Gastroesophageal sphincter (tissue), 4 donors: Measurements from ENCODE around the gene TNRC6A. TPM values are rescaled to one million over a fixed set of nuclear protein-coding genes. Genes with fewer than 3 reads are reported as not detected.
"Not testable (repeated sequence)": the region's sequence is repeated elsewhere in the genome, so short reads cannot be mapped to it uniquely, and the experiment has no call there.

Experiments
- ATAC-seq: fragments of 150-250 bp; one replicate; pipeline ENCODE4 v1.9.1; 2016; ENCODE audit warnings: mild to moderate bottlenecking, moderate library complexity
- H3K27ac ChIP-seq, 4 donors: fragments of 200-600 bp; sonication (generic) in 3 of 4; 1 replicate in 3 of 4; 2 replicates in 1 of 4; pipeline ENCODE4 v1.5.1; 2016 to 2019
- H3K27me3 ChIP-seq: fragments of 200-600 bp; sonication (generic); one replicate; pipeline ENCODE4 v1.5.1; 2019
- H3K36me3 ChIP-seq, 2 donors: fragments of 200-600 bp; sonication (generic); one replicate each; pipeline ENCODE4 v1.5.1; 2019; ENCODE audit warnings: control low read depth in 1 of 2
- H3K4me1 ChIP-seq, 3 donors: fragments of 200-600 bp; sonication (generic); 1 replicate in 2 of 3; 2 replicates in 1 of 3; pipeline ENCODE4 v1.5.1; 2016 to 2019; ENCODE audit warnings: control low read depth in 2 of 3
- H3K4me3 ChIP-seq, 2 donors: fragments of 200-600 bp; sonication (generic); one replicate each; pipeline ENCODE4 v1.5.1; 2019; ENCODE audit warnings: mild to moderate bottlenecking in 1 of 2, moderate library complexity in 1 of 2
- H3K9me3 ChIP-seq, 3 donors: fragments of 200-600 bp; sonication (generic); one replicate each; pipeline ENCODE4 v1.5.1; 2017 to 2019; ENCODE audit warnings: control low read depth in 2 of 3
- EP300 ChIP-seq: sonication (generic); formaldehyde crosslinking; IDR thresholded peaks from one replicate; pipeline ENCODE4 v1.6.1; 2017; ENCODE audit warnings: antibody characterized with exemption, mild to moderate bottlenecking
- POLR2A ChIP-seq, 2 donors: fragments of 450-650 bp; IDR thresholded peaks; one replicate each; pipeline ENCODE4 v1.6.1; 2017; ENCODE audit warnings: antibody characterized with exemption in 2 of 2, mild to moderate bottlenecking in 2 of 2, moderate library complexity in 1 of 2
- POLR2AphosphoS5 ChIP-seq: sonication (generic); formaldehyde crosslinking; IDR thresholded peaks from one replicate; pipeline ENCODE4 v1.6.1; 2017; ENCODE audit warnings: antibody characterized with exemption
- WGBS, 2 donors: methylation state at CpG; one replicate each; pipeline ENCODE4 v1.1.5; 2018; ENCODE audit warnings: low coverage in 1 of 2; 5-methylcytosine and 5-hydroxymethylcytosine counted together
- total RNA-seq, 4 donors: library from RNA; depleted of rRNA; stranded (reverse); fragments of >200 nt; gene quantifications; one replicate each; pipeline ENCODE4 v1.1.0, GENCODE V29; 2016
- TF ChIP-seq, protein P1 (sequence below), 4 experiments: fragments of 200-600 bp in 2 of 4; fragments of 450-650 bp in 2 of 4; sonication (generic) in 1 of 4; IDR thresholded peaks; one replicate each; pipeline ENCODE4 v1.5.1; 2017 to 2019; ENCODE audit warnings: antibody characterized with exemption in 4 of 4, mild to moderate bottlenecking in 2 of 4, moderate library complexity in 2 of 4

Gene TNRC6A
- total RNA-seq, 4 donors from 2014 or later, result 33.4 to 71.1 (median 58.6) TPM

DNA sequence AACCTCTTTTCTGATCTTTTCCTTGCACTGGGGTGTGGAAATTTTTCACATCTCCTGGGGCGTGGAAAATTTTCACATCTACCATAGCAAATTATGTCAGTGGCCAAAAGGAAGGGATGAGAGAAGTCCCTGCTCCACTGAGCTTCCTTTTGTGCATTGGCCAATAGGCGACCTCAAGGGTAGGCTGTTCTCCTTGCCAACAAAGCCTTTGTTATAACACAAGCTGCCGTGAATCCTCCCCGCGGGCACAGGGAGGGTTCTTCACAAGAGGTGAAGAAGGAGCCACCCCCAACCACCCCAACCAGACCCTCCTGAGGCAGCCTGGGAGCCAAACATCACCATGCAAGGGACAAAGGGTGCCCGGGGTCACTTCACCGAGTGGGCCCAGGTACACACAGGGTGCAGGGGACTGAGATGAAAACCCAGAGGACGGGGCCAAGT, 122.8 kb downstream of the TNRC6A start:
- no peak for TF ChIP-seq EP300
- TF ChIP-seq POLR2A (IDR thresholded peaks at IDR 0.05), result no peak
- no peaks in the 10 kb centered on the region for H3K36me3 ChIP-seq
- no peaks in the 10 kb centered on the region for H3K9me3 ChIP-seq
- peaks cover 0 to 15% (median 8%) of the 10 kb centered on the region in 3 donors for H3K4me1 ChIP-seq
- H3K27ac ChIP-seq, result no peak overlapping the region
- no peak overlapping the region for H3K4me3 ChIP-seq
- ATAC-seq, result no peak
- H3K27me3 ChIP-seq, result no peaks in the 10 kb centered on the region
- 38 to 43% methylated on average over 2 to 3 of the region's 8 CpGs for WGBS, 2 donors

DNA sequence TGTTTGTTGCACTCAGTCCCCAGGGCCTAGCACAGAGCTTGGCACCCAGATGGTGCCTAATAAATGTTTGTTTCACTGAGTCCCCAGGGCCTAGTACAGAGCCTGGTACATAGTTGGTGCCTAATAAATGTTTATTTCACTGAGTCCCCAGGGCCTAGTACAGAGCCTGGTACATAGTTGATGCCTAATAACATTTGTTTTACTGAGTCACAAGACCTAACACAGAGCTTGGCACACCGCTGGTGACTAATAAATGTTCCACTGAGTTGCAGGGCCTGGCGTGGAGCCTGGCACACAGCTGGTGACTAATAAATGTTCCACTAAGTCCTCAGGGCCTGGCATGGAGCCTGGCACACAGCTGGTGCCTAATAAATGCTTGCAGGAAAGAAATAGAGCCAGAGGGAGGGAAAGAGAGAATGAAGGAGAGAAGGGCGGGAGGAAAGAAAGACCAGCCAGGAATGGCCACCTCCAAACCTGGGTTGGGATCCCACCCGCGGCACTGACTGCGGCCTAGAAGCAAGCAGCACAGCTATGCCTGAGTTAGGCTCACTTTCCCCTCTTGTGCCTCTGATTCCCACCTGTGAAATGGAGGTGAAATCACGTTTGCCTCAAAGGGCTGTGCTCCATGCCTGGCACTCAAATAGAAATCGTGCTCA, 123.8 kb downstream of the TNRC6A start:
- TF ChIP-seq EP300 (no peak), POLR2AphosphoS5 (no peak), POLR2A (IDR thresholded peaks at IDR 0.05) (no peak)
- TF ChIP-seq, protein P1, sequence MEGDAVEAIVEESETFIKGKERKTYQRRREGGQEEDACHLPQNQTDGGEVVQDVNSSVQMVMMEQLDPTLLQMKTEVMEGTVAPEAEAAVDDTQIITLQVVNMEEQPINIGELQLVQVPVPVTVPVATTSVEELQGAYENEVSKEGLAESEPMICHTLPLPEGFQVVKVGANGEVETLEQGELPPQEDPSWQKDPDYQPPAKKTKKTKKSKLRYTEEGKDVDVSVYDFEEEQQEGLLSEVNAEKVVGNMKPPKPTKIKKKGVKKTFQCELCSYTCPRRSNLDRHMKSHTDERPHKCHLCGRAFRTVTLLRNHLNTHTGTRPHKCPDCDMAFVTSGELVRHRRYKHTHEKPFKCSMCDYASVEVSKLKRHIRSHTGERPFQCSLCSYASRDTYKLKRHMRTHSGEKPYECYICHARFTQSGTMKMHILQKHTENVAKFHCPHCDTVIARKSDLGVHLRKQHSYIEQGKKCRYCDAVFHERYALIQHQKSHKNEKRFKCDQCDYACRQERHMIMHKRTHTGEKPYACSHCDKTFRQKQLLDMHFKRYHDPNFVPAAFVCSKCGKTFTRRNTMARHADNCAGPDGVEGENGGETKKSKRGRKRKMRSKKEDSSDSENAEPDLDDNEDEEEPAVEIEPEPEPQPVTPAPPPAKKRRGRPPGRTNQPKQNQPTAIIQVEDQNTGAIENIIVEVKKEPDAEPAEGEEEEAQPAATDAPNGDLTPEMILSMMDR (IDR thresholded peaks at IDR 0.05), result no peak
- Histone ChIP-seq H3K4me3 (peak overlapping the region in 1 of 2 donors; percentile 17), H3K9me3 (no peaks in the 10 kb centered on the region), H3K27ac (no peak overlapping the region), H3K4me1 (peaks cover 0 to 15% (median 8%) of the 10 kb centered on the region in 3 donors), H3K36me3 (no peaks in the 10 kb centered on the region), H3K27me3 (no peaks in the 10 kb centered on the region)
- ATAC-seq, result no peak
- WGBS, 2 donors, result 55 to 94% methylated on average over 2 to 5 of the region's 8 CpGs

DNA sequence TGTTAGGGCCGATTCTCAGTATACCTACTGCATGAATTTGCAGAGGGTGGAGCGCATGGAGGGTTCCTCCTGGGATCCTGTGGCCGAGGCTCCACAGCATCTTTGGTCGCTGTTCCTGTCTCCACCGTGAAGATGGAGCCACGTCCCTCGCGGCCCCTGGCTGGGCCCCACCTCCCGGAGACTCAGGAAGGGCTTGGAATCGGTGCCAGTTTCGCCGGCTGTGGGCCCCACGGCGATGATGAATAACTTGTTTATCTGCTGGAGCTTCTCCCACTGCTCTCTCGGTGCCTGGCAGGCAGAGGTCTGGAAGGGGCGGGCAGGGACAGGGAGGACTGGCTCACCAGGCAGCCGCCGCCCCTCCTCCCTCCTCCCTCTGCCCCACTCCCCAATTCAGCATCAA, 124.4 kb downstream of the TNRC6A start:
- peak overlapping the region in 1 of 2 donors; percentile 17 for H3K4me3 ChIP-seq
- ATAC-seq, result no peak

DNA sequence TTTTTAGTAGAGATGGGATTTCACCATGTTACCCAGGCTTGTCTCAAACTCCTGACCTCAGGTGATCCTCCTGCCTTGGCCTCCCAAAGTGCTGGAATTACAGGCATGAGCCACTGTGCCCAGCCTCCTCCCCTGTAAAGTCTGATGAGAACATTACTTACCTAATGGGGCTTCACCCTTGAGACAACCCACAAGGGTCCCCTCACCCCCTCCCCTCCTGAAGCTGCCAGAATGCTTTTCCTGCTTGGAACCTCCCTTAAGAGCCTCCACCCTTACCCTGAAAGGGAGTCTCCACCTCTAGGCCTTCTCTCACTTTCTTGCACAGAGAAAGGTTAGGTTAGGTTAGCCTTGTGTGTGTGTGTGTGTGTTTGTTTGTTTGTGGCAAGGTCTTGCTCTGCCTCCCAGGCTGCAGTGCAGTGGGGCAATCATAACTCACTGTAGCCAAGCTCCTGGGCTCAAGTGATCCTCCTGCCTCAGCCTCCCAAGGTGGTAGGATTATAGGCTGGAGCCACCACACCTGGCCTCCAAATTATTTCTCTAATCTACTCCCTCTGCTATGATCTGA, 125.2 kb downstream of the TNRC6A start:
- no peaks in the 10 kb centered on the region for H3K9me3 ChIP-seq
- no peak overlapping the region for H3K27ac ChIP-seq
- TF ChIP-seq POLR2A (IDR thresholded peaks at IDR 0.05) (no peak), EP300 (no peak), POLR2AphosphoS5 (no peak)
- TF ChIP-seq, protein P1 (IDR thresholded peaks at IDR 0.05), result no peak
- H3K4me1 ChIP-seq, result peaks cover 0 to 15% (median 8%) of the 10 kb centered on the region in 3 donors
- no peak overlapping the region for H3K4me3 ChIP-seq
- ATAC-seq, result no peak
- H3K27me3 ChIP-seq, result no peaks in the 10 kb centered on the region
- H3K36me3 ChIP-seq, result no peaks in the 10 kb centered on the region

More for the DNA sequence above, 124.4 kb downstream of the TNRC6A start:
- no peak overlapping the region for H3K27ac ChIP-seq
- H3K4me1 ChIP-seq, result peaks cover 0 to 15% (median 8%) of the 10 kb centered on the region in 3 donors
- H3K36me3 ChIP-seq, result no peaks in the 10 kb centered on the region
- TF ChIP-seq EP300 (no peak), POLR2A (IDR thresholded peaks at IDR 0.05) (no peak), POLR2AphosphoS5 (no peak)
- TF ChIP-seq, protein P1 (IDR thresholded peaks at IDR 0.05), result no peak
- WGBS, 2 donors, result 0 to 40% methylated on average over 1 to 4 of the region's 18 CpGs
- no peaks in the 10 kb centered on the region for H3K9me3 ChIP-seq
- no peaks in the 10 kb centered on the region for H3K27me3 ChIP-seq

DNA sequence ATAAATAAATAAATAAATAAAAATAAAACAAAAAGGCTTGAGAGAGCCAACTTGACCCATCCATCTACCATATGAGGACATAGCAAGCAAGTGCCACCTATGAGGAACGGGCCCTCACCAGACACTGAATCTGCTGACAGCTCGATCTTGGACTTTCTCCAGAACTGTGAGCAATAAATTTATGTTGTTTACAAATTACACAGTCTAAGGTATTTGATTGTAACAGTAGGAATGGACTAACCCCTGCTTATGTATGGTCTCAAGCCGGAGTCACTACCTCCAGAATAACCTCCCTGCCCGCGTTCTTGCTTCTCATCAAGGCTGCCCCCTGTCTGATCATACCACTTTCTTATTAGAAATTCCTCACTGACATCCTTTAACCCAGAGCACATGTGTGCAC, 126.2 kb downstream of the TNRC6A start:
- Histone ChIP-seq H3K27ac (no peak overlapping the region), H3K27me3 (no peaks in the 10 kb centered on the region), H3K4me3 (no peak overlapping the region), H3K36me3 (no peaks in the 10 kb centered on the region), H3K9me3 (no peaks in the 10 kb centered on the region), H3K4me1 (peaks cover 0 to 15% (median 8%) of the 10 kb centered on the region in 3 donors)
- no peak for ATAC-seq
- TF ChIP-seq, protein P1 (IDR thresholded peaks at IDR 0.05), result no peak
- no peak for TF ChIP-seq EP300
- no peak for TF ChIP-seq POLR2AphosphoS5
- TF ChIP-seq POLR2A (IDR thresholded peaks at IDR 0.05), result no peak
- WGBS, 2 donors, result 66 to 83% methylated on average over 5 of the region's 5 CpGs

DNA sequence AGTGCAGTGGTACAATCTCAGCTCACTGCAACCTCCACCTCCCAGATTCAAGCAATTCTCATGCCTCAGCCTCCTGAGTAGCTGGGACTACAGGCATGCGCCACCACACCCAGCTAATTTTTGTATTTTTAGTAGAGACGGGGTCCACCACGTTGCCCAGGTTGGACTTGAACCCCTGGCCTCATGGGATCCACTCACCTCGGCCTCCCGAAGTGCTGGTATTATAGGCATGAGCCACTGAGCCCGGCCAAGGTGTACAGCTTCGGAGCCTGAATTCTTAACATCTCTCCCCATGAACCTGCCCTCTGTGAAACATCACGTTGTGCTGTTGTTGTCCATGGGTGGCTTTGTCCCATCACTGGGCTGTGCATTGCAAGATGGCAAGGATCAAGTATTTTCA, 127.4 kb downstream of the TNRC6A start:
- 24 to 70% methylated on average over 2 to 3 of the region's 8 CpGs for WGBS, 2 donors
- peaks cover 0 to 15% (median 8%) of the 10 kb centered on the region in 3 donors for H3K4me1 ChIP-seq
- ATAC-seq, H3K9me3 ChIP-seq, H3K36me3 ChIP-seq, H3K27me3 ChIP-seq, H3K4me3 ChIP-seq, H3K27ac ChIP-seq: not testable (repeated sequence)
